CD4-positive, alpha-beta T cell (primary cell): ENCODE measurements around the gene THRA. TPM values are rescaled to one million over a fixed set of nuclear protein-coding genes. Genes with fewer than 3 reads are reported as not detected.

Experiments used
- ATAC-seq: fragments of 200-7000 bp; cut with Tn5 transposase; one replicate; pipeline ENCODE4 v1.10.0; 2022; ENCODE audit warnings: mild to moderate bottlenecking; ENCODE audit not compliant: poor library complexity
- CTCF ChIA-PET: fragments of 350-600 bp; sonication (Branson Sonifier 250); formaldehyde crosslinking; loops from one replicate; lab custom pipeline; 2021; ENCODE audit warnings: antibody characterized with exemption, inconsistent platforms; lab: Charles Lee
- POLR2A ChIA-PET: fragments of 350-600 bp; sonication (Branson Sonifier 250); formaldehyde crosslinking; loops from one replicate; lab custom pipeline; 2021; ENCODE audit warnings: antibody characterized with exemption, inconsistent platforms; lab: Charles Lee
- DNase-seq, 14 experiments: peaks; one replicate each; pipeline ENCODE4 v3.0.0-alpha.2; 2013 to 2020; ENCODE audit warnings: mixed read lengths in 2 of 14
- H3K27ac ChIP-seq, 2 donors: one replicate each; pipeline versions ENCODE4 v1.5.1 to v1.7.0; 2013; ENCODE audit warnings: low read length in 2 of 2, low read depth in 1 of 2, mild to moderate bottlenecking in 1 of 2
- H3K27me3 ChIP-seq, 2 experiments: 1 replicate in 1 of 2; 2 replicates in 1 of 2; pipeline versions ENCODE4 v1.6.1 to v1.7.0; 2013; ENCODE audit warnings: low read length in 2 of 2, control low read depth in 1 of 2, mild to moderate bottlenecking in 1 of 2, moderate library complexity in 1 of 2; ENCODE audit not compliant: insufficient read depth in 2 of 2, control insufficient read depth in 1 of 2
- H3K36me3 ChIP-seq: one replicate; pipeline ENCODE4 v1.6.1; 2013; ENCODE audit warnings: low read length, control low read depth; ENCODE audit not compliant: insufficient read depth
- H3K4me1 ChIP-seq: one replicate; pipeline ENCODE4 v1.6.1; 2013; ENCODE audit warnings: low read length, control low read depth; ENCODE audit not compliant: insufficient read depth
- H3K4me3 ChIP-seq: one replicate; pipeline ENCODE4 v1.5.1; 2013; ENCODE audit warnings: mild to moderate bottlenecking, low read length, moderate library complexity
- H3K9me3 ChIP-seq, 2 experiments: 1 replicate in 1 of 2; 2 replicates in 1 of 2; pipeline versions ENCODE4 v1.6.1 to v1.7.0; 2013; ENCODE audit warnings: low read length in 2 of 2, mild to moderate bottlenecking in 2 of 2, control low read depth in 1 of 2, moderate library complexity in 1 of 2; ENCODE audit not compliant: control insufficient read depth in 1 of 2, insufficient read depth in 1 of 2
- H3K27ac Mint-ChIP-seq: one replicate; pipeline ENCODE4 v1.8.0; 2020; ENCODE audit warnings: mixed read lengths
- H3K27me3 Mint-ChIP-seq: one replicate; pipeline ENCODE4 v1.8.0; 2021; ENCODE audit warnings: mixed read lengths
- H3K36me3 Mint-ChIP-seq: one replicate; pipeline ENCODE4 v1.8.0; 2021; ENCODE audit warnings: low read depth, mixed read lengths
- H3K4me1 Mint-ChIP-seq: one replicate; pipeline ENCODE4 v1.8.0; 2021; ENCODE audit warnings: low read depth, mixed read lengths
- H3K4me3 Mint-ChIP-seq: one replicate; pipeline ENCODE4 v1.8.0; 2020; ENCODE audit warnings: mild to moderate bottlenecking, mixed read lengths
- H3K9me3 Mint-ChIP-seq: one replicate; pipeline ENCODE4 v1.8.0; 2020; ENCODE audit warnings: mixed read lengths
- CTCF ChIP-seq: fragments of 200-600 bp; IDR thresholded peaks from one replicate; pipeline ENCODE4 v1.8.0; 2022; ENCODE audit warnings: antibody characterized with exemption, mild to moderate bottlenecking
- intact Hi-C, 2 experiments: fragments of 100-400 bp; cut with DNase I in 1 of 2; cut with micrococcal nuclease in 1 of 2; formaldehyde crosslinking; loops; one replicate each; pipeline versions ENCODE4 v1.15.1 to v1.9.0; 2023 to 2025; cut with DNase I, micrococcal nuclease
- total RNA-seq, 174 experiments: library from RNA in 2 of 174; stranded (reverse) in 2 of 174; gene quantifications; one replicate each; pipeline ENCODE4 v1.2.3 and lab custom pipeline; 2021 to 2026

The THRA gene
- total RNA-seq, 2 experiments from 2014 or later = 35.2 to 36.4 TPM

DNA sequence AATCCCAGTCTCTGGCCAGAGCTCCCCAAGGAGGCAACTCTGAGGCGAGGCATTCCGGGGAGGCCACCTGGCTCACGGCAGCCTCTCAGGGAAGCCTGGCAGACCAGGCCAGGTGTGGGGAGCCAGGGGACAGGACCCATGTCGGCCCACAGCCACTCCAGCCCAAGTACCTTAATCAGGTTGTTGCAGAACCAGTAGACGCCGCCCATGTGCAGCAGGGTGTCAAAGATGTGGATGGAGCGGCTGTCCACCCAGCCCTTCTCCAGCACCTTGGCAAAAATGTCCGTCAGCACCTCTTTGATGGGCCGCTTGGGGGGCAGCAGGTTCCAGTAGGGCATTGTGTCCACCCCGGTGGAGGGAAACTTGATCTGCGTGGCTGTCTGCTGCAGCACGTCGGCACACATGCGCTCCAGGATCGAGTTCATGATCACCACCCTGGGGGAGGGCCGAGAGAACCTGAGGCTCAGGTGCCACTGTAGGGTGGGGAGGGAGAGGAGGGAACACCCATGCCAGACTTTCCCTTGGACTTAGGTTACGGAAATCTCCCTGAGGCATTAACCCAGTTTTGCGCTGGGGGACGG is 39.7 kb upstream of the THRA start:
- Mint-ChIP-seq H3K9me3 (no peaks in the 10 kb centered on the region), H3K4me1 (peaks cover 23% of the 10 kb centered on the region), H3K4me3 (no peak overlapping the region), H3K27me3 (no peaks in the 10 kb centered on the region), H3K27ac (no peak overlapping the region), H3K36me3 (peaks cover 60% of the 10 kb centered on the region)
- Histone ChIP-seq H3K4me1 (peaks cover 25% of the 10 kb centered on the region), H3K9me3 (no peaks in the 10 kb centered on the region), H3K27ac (no peak overlapping the region), H3K27me3 (no peaks in the 10 kb centered on the region), H3K4me3 (no peak overlapping the region), H3K36me3 (peaks cover 54% of the 10 kb centered on the region)
- ChIA-PET CTCF (no interaction called here), POLR2A (no interaction called here)
- ATAC-seq = no peak
- DNase-seq = no peak
- TF ChIP-seq CTCF = no peak
- intact Hi-C loops = loop anchor here in 1 of 2 experiments (10.0 kb wide), 1 partner anchor 468 kb away; no protein-coding TSS in a partner anchor

DNA sequence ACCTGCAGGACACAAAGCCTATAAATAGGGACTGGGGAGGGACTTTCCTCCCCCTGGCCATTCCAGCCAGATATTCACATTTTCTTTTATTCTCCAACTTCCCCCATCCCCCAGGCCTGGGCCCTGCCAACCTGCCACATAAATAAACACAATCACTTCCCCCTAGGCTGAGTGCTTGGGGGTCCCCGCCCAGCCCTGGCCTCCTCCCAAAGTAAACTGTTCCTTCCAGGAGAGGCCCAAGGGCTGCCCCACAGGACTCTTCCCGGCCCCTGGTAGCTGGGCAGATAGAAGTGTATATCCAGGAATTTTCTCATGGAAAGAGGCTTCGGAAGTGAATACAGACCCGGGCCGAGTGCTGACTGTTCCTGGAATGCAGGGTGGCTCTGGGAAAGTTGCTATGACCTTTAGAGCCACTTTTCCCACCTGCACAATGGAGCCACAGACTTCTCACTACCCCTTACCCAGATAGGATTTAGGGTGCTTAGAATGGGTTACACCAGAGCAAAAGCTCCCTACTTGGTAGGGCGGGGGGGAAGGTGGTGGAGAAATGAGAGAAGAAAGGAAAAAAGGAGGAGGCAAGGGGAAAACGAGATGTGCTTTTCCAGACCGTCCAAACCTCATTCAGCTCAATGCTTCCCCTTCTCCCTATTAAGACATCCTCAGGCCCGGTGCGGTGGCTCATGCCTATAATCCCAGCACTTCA is 39.0 kb upstream of the THRA start:
- CTCF ChIA-PET = no interaction called here
- peaks cover 56% of the 10 kb centered on the region for H3K36me3 ChIP-seq
- intact Hi-C loops = loop anchor here in 1 of 2 experiments (10.0 kb wide), 1 partner anchor 469 kb away; no protein-coding TSS in a partner anchor

GRCh38 chr17:40024901-40025300 is 37.9 kb upstream of the THRA start:
- peaks cover 23% of the 10 kb centered on the region for H3K4me1 Mint-ChIP-seq
- H3K36me3 ChIP-seq = peaks cover 56% of the 10 kb centered on the region
- no peaks in the 10 kb centered on the region for H3K27me3 Mint-ChIP-seq
- H3K9me3 Mint-ChIP-seq = no peaks in the 10 kb centered on the region
- peaks cover 70% of the 10 kb centered on the region for H3K36me3 Mint-ChIP-seq
- no peak overlapping the region for H3K4me3 Mint-ChIP-seq
- POLR2A ChIA-PET = interaction anchor here (1.3 kb wide), 1 partner anchor 13 kb away, joined by 3 read pairs; no protein-coding TSS in a partner anchor
- no peak for ATAC-seq
- intact Hi-C loops = loop anchor here in 1 of 2 experiments (5.0 to 10.0 kb wide), 2 partner anchors 153 to 470 kb away; no protein-coding TSS in a partner anchor
- H3K27ac ChIP-seq = no peak overlapping the region
- DNase-seq = no peak
- peaks cover 25% of the 10 kb centered on the region for H3K4me1 ChIP-seq
- no peaks in the 10 kb centered on the region for H3K27me3 ChIP-seq
- H3K4me3 ChIP-seq = no peak overlapping the region
- no peak for TF ChIP-seq CTCF
- no peak overlapping the region for H3K27ac Mint-ChIP-seq
- H3K9me3 ChIP-seq = no peaks in the 10 kb centered on the region
- CTCF ChIA-PET = no interaction called here

More for the DNA sequence above, 39.0 kb upstream of the THRA start:
- H3K27ac ChIP-seq = no peak overlapping the region
- H3K27me3 ChIP-seq = no peaks in the 10 kb centered on the region
- H3K9me3 ChIP-seq = no peaks in the 10 kb centered on the region
- POLR2A ChIA-PET = no interaction called here
- no peak for ATAC-seq
- no peaks in the 10 kb centered on the region for H3K27me3 Mint-ChIP-seq
- no peak for DNase-seq
- H3K27ac Mint-ChIP-seq = no peak overlapping the region
- H3K9me3 Mint-ChIP-seq = no peaks in the 10 kb centered on the region
- H3K4me3 ChIP-seq = no peak overlapping the region
- peaks cover 25% of the 10 kb centered on the region for H3K4me1 ChIP-seq
- no peak overlapping the region for H3K4me3 Mint-ChIP-seq
- peaks cover 65% of the 10 kb centered on the region for H3K36me3 Mint-ChIP-seq
- no peak for TF ChIP-seq CTCF
- peaks cover 23% of the 10 kb centered on the region for H3K4me1 Mint-ChIP-seq
